Panc1 (cell line): Measurements from ENCODE around the gene TARS2. TPM values are rescaled to one million over a fixed set of nuclear protein-coding genes. Genes with fewer than 3 reads are reported as not detected.

Experiments
- ATAC-seq: fragments of 200-7000 bp; cut with Tn5 transposase; 2 replicates; pipeline ENCODE4 v1.9.1; 2020; ENCODE audit warnings: mild to moderate bottlenecking, moderate library complexity
- BruUV-seq: library from RNA; stranded (reverse); fragments of 400-500 nt; replicated peaks from 2 replicates; lab custom pipeline; 2021; lab: Mats Ljungman, UMichigan
- CTCF ChIA-PET: fragments of 300-600 bp; sonication (Branson Sonifier 250); formaldehyde crosslinking; loops from one replicate; lab custom pipeline; 2022; ENCODE audit warnings: antibody characterized with exemption; lab: Charles Lee
- POLR2A ChIA-PET: fragments of 300-600 bp; sonication (Branson Sonifier 250); formaldehyde crosslinking; loops from one replicate; lab custom pipeline; 2022; ENCODE audit warnings: antibody characterized with exemption; lab: Charles Lee
- DNase-seq: peaks from one replicate; pipeline ENCODE4 v3.0.0-alpha.2; 2010; ENCODE audit warnings: low read depth, low spot score
- H3K27ac ChIP-seq: 2 replicates; pipeline ENCODE4 v1.5.1; 2011; ENCODE audit warnings: mild to moderate bottlenecking, low read length, inconsistent platforms
- H3K27me3 ChIP-seq: fragments of 200-500 bp; sonication (Bioruptor generic); 2 replicates; pipeline ENCODE4 v1.6.0; 2014; ENCODE audit warnings: low read length, inconsistent platforms; ENCODE audit not compliant: control insufficient read depth, insufficient read depth
- H3K36me3 ChIP-seq: fragments of 200-500 bp; sonication (Bioruptor generic); 2 replicates; pipeline ENCODE4 v1.5.1; 2014; ENCODE audit warnings: inconsistent platforms, mild to moderate bottlenecking, low read length, moderate library complexity; ENCODE audit not compliant: control insufficient read depth, insufficient read depth
- H3K4me1 ChIP-seq: 2 replicates; pipeline ENCODE4 v1.5.1; 2011; ENCODE audit warnings: inconsistent platforms, mild to moderate bottlenecking, low read length, moderate library complexity; ENCODE audit not compliant: control insufficient read depth, insufficient read depth
- H3K4me3 ChIP-seq, 2 experiments: 2 replicates each; pipeline ENCODE4 v1.5.1; 2011 to 2012; ENCODE audit warnings: low read depth in 2 of 2, low read length in 2 of 2, mild to moderate bottlenecking in 2 of 2, inconsistent platforms in 1 of 2, moderate library complexity in 1 of 2
- H3K9me3 ChIP-seq: fragments of 200-500 bp; sonication (Bioruptor generic); 2 replicates; pipeline ENCODE4 v1.5.1; 2014; ENCODE audit warnings: low read depth, mild to moderate bottlenecking, inconsistent platforms, low read length, moderate library complexity; ENCODE audit not compliant: control insufficient read depth, insufficient read depth
- CTCF ChIP-seq: fragments of 450-650 bp; IDR thresholded peaks from 2 replicates; pipeline ENCODE4 v1.5.1; 2017; ENCODE audit warnings: mild to moderate bottlenecking
- POLR2AphosphoS5 ChIP-seq: IDR thresholded peaks from 2 replicates; pipeline ENCODE4 v1.6.1; 2012; ENCODE audit warnings: mild to moderate bottlenecking, low read depth, low read length, moderate library complexity
- REST ChIP-seq, 2 experiments: IDR thresholded peaks; 2 replicates each; pipeline ENCODE4 v1.6.1; 2011 to 2012; ENCODE audit warnings: low read depth in 2 of 2, control low read depth in 1 of 2, low read length in 1 of 2, mild to moderate bottlenecking in 1 of 2, moderate library complexity in 1 of 2; ENCODE audit not compliant: insufficient read depth in 1 of 2
- SIN3A ChIP-seq: IDR thresholded peaks from 2 replicates; pipeline ENCODE4 v1.6.1; 2012; ENCODE audit warnings: low read depth, mild to moderate bottlenecking, low read length, moderate library complexity, borderline replicate concordance; ENCODE audit not compliant: insufficient read depth
- TCF7L2 ChIP-seq: IDR thresholded peaks from 2 replicates; pipeline ENCODE4 v1.6.1; 2011; ENCODE audit warnings: mild to moderate bottlenecking, low read depth, low read length, inconsistent platforms
- in situ Hi-C: cut with HindIII; loops from 2 replicates; pipeline ENCODE4 v1.10.0; 2016; ENCODE audit warnings: low sequenced_read_pairs, low pct_unique_long_range_greater_than_20kb
- intact Hi-C: fragments of 100-400 bp; cut with micrococcal nuclease; formaldehyde crosslinking; loops from one replicate; pipeline ENCODE4 v1.10.0; 2022; ENCODE audit not compliant: unreplicated experiment
- total RNA-seq: library from RNA; stranded (reverse); gene quantifications from one replicate; pipeline ENCODE4 v1.2.1, GENCODE V29; 2021; ENCODE audit not compliant: unreplicated experiment

Gene TARS2
- total RNA-seq, 1 experiment from 2014 or later = 28.2 TPM

GRCh38 chr1:150548324-150548631 is 61.1 kb downstream of the TARS2 start:
- POLR2A ChIA-PET = interaction anchor here (0.5 kb wide), 1 partner anchor 527 kb away, joined by 3 read pairs; no protein-coding TSS in a partner anchor
- H3K4me3 ChIP-seq = peak overlapping the region; percentile 56 to 73
- DNase-seq (no peak), ATAC-seq (no peak)
- no peak for TF ChIP-seq POLR2AphosphoS5
- no peak for TF ChIP-seq SIN3A
- TF ChIP-seq REST (IDR thresholded peaks at IDR 0.05; ENCODE audit: insufficient read depth in 1 of 2, low read depth in 2 of 2, low read length in 1 of 2) = no peak
- no peak for TF ChIP-seq TCF7L2
- no peak for TF ChIP-seq CTCF
- no peaks in the 10 kb centered on the region for H3K9me3 ChIP-seq
- no TSS peak for BruUV-seq
- intact Hi-C loops (no loop called here), in situ Hi-C loops (no loop called here)
- peaks cover 27% of the 10 kb centered on the region for H3K4me1 ChIP-seq
- peak overlapping the region; percentile 54 for H3K27ac ChIP-seq
- CTCF ChIA-PET = interaction anchor here (0.6 to 1.4 kb wide), 4 partner anchors 13 to 600 kb away, joined by 3 to 12 read pairs (median 4); no protein-coding TSS in a partner anchor
- H3K36me3 ChIP-seq = no peaks in the 10 kb centered on the region
- H3K27me3 ChIP-seq = no peaks in the 10 kb centered on the region

- in situ Hi-C loops = no loop called here
- DNase-seq = no peak
- H3K27ac ChIP-seq = peak within 1 kb of the TSS; percentile 80
- H3K27me3 ChIP-seq = no peaks in the 10 kb centered on the region
- TF ChIP-seq TCF7L2 (0 out of 2 replicates have a peak, but pooled peaks have one; percentile 29), POLR2AphosphoS5 (no peak; the same call in 1 of the 2 replicates), SIN3A (0 out of 2 replicates have a peak, but pooled peaks have one; percentile 22)
- peak within 1 kb of the TSS; percentile 56 to 73 for H3K4me3 ChIP-seq
- CTCF ChIA-PET = interaction anchor here (0.9 to 1.4 kb wide), 3 partner anchors 12 to 20 kb away, joined by 3 to 12 read pairs (median 4); no protein-coding TSS in a partner anchor
- intact Hi-C loops = no loop called here
- no peaks in the 10 kb centered on the region for H3K36me3 ChIP-seq
- BruUV-seq = no TSS peak
- H3K9me3 ChIP-seq = no peaks in the 10 kb centered on the region
- POLR2A ChIA-PET = interaction anchor here (0.5 kb wide), 1 partner anchor 526 kb away, joined by 3 read pairs; no protein-coding TSS in a partner anchor
- peak; percentile 80 for ATAC-seq
- peaks cover 27% of the 10 kb centered on the region for H3K4me1 ChIP-seq
These were observed 61.6 kb downstream of the TARS2 start, which contains the start of gene ADAMTSL4 for GRCh38 chr1:150548632-150549495. TSS of gene ADAMTSL4 (plus strand) at chr1:150549408. CDS start at chr1:150552289, 2,881 bp downstream.
